Measurements from ENCODE around the gene ZBTB11.

DNA sequence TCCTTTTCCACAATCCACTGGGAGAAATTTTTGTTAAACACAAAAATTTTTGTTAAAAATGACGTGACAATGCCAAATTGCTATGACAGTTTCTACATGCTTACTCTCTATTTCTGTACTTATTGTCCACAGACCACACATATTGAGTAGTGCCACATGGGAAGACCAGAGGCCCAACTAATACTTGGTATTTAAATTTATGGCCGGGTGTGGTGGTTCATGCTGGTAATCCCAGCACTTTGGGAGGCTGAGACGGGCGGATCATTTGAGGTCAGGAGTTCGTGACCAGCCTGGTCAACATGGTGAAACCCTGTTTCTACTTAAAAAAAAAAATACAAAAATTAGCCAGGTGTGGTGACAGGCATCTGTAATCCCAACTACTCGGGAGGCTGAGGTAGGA is 20.3 kb downstream of the ZBTB11 start:
- TF ChIP-seq POLR2A (IDR thresholded peaks at IDR 0.05) = no peak
- no peak for TF ChIP-seq CTCF (IDR thresholded peaks at IDR 0.05 in 8 of 11, conservative IDR thresholded peaks at IDR 0.05 in 3 of 11)
- no peak for TF ChIP-seq POLR2AphosphoS5 (IDR thresholded peaks at IDR 0.05)
